NCI-H1105 (cell line): Measurements from ENCODE around the gene LGSN.
"Not testable (repeated sequence)": the region's sequence is repeated elsewhere in the genome, so short reads cannot be mapped to it uniquely, and the experiment has no call there.

ENCODE experiments used
- DNase-seq: peaks from one replicate; lab custom pipeline; 2025; lab: John Stamatoyannopoulos, UW

Gene LGSN

DNA sequence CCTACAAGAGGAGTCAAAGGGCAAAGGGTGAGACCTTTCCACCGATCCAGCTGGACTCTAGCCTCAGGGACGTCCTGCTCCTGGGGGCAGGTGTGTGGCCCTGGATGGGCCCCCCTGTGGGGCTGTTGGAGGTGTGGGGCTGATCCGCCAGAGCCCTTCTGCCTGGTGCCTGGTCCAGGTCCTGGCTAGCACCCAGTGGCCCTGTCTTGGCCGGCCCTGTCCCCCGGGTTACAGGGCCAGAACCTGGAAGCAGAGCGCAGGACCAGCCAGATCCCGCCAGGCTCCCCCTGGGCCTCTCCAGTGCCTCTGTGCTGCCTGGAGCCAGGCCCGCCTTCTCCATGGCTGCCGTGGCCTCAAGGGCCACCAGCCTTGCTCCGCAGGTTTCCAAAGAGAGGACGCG is 89.3 kb downstream of the LGSN start:
- not testable (repeated sequence) for DNase-seq

DNA sequence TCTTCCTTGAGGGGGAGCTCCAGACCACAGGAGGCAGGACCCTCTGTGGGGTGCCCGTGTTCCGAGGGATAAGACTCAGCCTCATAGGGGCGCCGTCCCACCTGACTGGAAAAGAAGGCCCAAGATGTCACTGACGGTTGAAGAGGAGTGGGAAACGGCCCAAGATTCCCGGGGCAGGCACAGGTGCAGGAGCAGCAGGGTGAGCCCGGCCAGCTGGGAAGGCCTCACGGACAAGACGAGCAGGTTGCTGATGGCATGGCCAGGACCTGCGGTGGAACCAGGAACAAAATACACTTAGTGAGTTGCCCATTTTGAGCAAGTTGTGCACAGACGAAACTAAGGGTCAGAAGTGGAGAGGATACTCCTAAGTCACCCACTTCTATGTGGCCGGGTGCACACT is 89.8 kb downstream of the LGSN start:
- not testable (repeated sequence) for DNase-seq

DNA sequence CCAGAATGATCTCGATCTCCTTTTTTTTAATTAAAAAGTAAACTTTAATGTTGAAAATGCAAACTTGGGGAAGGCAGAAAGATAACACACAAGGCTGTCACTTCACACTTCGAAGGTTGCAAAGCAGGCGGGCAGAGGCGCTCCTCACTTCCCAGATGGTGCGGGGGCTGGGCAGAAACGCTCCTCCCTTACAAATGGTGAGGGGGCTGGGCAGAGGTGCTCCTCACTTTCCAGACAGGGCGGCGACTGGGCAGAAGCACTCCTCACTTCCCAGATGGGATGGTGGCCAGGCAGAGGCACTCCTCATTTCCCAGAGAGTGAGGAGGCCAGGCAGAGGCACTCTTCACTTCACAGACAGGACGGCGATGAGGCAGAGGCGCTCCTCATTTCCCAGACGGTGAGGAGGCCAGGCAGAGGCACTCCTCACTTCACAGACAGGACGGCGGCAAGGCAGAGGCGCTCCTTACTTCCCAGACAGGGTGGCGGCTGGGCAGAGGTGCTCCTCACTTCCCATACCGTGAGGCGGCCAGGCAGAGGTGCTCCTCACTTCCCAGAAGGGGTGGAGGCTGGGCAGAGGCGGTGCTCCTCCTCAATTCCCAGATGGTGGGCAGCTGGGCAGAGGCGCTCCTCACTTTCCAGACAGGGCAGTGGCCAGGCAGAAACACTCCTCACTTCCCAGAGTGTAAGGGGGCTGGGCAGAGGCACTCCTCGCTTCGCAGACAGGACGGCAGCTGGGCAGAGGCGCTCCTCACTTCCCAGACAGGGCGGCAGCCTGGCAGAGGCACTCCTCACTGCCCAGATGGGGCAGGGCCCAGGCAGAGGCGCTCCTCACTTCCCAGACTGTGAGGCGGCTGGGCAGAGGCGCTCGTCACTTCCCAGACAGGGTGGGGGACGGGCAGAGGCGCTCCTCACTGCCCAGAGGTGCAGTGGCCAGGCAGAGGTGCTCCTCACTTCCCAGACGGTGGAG is 91.6 kb downstream of the LGSN start:
- not testable (repeated sequence) for DNase-seq

DNA sequence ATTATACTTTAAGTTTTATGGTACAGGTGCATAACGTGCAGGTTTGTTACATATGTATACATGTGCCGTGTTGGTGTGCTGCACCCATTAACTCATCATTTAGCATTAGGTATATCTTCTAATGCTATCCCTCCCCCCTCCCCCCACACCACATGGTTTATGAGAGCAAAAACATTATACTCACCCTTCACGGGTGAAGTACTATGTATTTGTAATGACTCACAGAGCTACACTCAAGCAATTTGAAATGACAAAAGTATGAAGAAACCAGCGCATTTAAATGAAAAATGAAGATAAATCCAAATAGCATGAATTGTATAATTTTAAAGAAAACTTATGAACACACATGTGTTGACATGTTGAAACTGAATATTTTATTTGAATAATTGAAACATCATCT is 93.8 kb downstream of the LGSN start:
- DNase-seq = not testable (repeated sequence)
